ENCODE results near the gene URB2.

GRCh38 chr1:229585338-229585737 is 40.7 kb upstream of the URB2 start:
- TF ChIP-seq CTCF (IDR thresholded peaks at IDR 0.05) (no peak), POLR2AphosphoS5 (IDR thresholded peaks at IDR 0.05) (no peak), EP300 (IDR thresholded peaks at IDR 0.05) (no peak), POLR2A (IDR thresholded peaks at IDR 0.05) (no peak)

Data from gastroesophageal sphincter (tissue), 3 donors.